ENCODE results near the gene MRPS26. TPM values are rescaled to one million over a fixed set of nuclear protein-coding genes. Genes with fewer than 3 reads are reported as not detected.

Gene MRPS26
- total and polyA plus RNA-seq, 2 of the 13 experiments (the other 11 are each of a cell fraction or from before 2014, with no cell fraction given) = 89.8 to 187 TPM

- TF ChIP-seq HNRNPK (IDR thresholded peaks at IDR 0.05; ENCODE audit: low read depth, low read length, poor library complexity, severe bottlenecking) (peak; percentile 74), MTF1 (CRISPR knock-in tag; IDR thresholded peaks at IDR 0.05) (no peak), POLR2AphosphoS2 (IDR thresholded peaks at IDR 0.05; ENCODE audit: low read depth, low read length) (no peak), ARHGAP35 (CRISPR knock-in tag; IDR thresholded peaks at IDR 0.05; ENCODE audit: borderline replicate concordance) (no peak), ZNF34 (CRISPR knock-in tag; IDR thresholded peaks at IDR 0.05; ENCODE audit: borderline replicate concordance) (no peak), ZNF124 (CRISPR knock-in tag; IDR thresholded peaks at IDR 0.05) (no peak), ZBTB20 (CRISPR knock-in tag; IDR thresholded peaks at IDR 0.05; ENCODE audit: borderline replicate concordance, low read depth) (no peak), ZNF609 (CRISPR knock-in tag; IDR thresholded peaks at IDR 0.05; ENCODE audit: borderline replicate concordance) (no peak), ARNTL (CRISPR knock-in tag; IDR thresholded peaks at IDR 0.05) (no peak), ZSCAN29 (CRISPR knock-in tag; conservative IDR thresholded peaks at IDR 0.05) (0 out of 2 replicates have a peak, but pooled peaks have one; percentile 27), GABPB1 (CRISPR knock-in tag; IDR thresholded peaks at IDR 0.05) (no peak; the same call in 1 of the 2 replicates), ZNF432 (CRISPR knock-in tag; IDR thresholded peaks at IDR 0.05; ENCODE audit: borderline replicate concordance) (no peak), ZSCAN30 (CRISPR knock-in tag; IDR thresholded peaks at IDR 0.05) (no peak), ZNF790 (CRISPR knock-in tag; IDR thresholded peaks at IDR 0.05; ENCODE audit: borderline replicate concordance) (no peak), ARID3A (IDR thresholded peaks at IDR 0.05; ENCODE audit: low read depth, low read length) (no peak), SKIL (CRISPR knock-in tag; IDR thresholded peaks at IDR 0.05; ENCODE audit: borderline replicate concordance) (0 out of 2 replicates have a peak, but pooled peaks have one; percentile 21), MBD4 (IDR thresholded peaks at IDR 0.05; ENCODE audit: borderline replicate concordance, low read length) (no peak), SALL2 (CRISPR knock-in tag; IDR thresholded peaks at IDR 0.05) (0 out of 2 replicates have a peak, but pooled peaks have one; percentile 14), MTA1 (CRISPR knock-in tag; IDR thresholded peaks at IDR 0.05; ENCODE audit: borderline replicate concordance) (peak; percentile 70; the same call in 1 of the 2 replicates)
These were observed 37.4 kb downstream of the MRPS26 start (continued) for GRCh38 chr20:3082955-3083952.
